Heart left ventricle (tissue), 13 donors: ENCODE results near the gene TRIM29.

Experiments used
- CTCF ChIP-seq, 12 donors: fragments of 200-600 bp; sonication (generic) in 4 of 12; IDR thresholded peaks; one replicate each; pipeline versions ENCODE4 v1.5.0 to v1.8.0; 2018 to 2022; ENCODE audit warnings: antibody characterized with exemption in 12 of 12, mild to moderate bottlenecking in 5 of 12
- POLR2A ChIP-seq, 2 donors: fragments of 450-650 bp; IDR thresholded peaks; one replicate each; pipeline ENCODE4 v1.6.1; 2017; ENCODE audit warnings: antibody characterized with exemption in 2 of 2, mild to moderate bottlenecking in 2 of 2, moderate library complexity in 2 of 2
- donor health status: ischemic (EF 13 %, LVEDD 7.1; RV severe dilation, severe dysfunction).
- donor health status: DM: no; HTN: yes; CAD: no.
- donor health status: DM: no; HTN: no; CAD: no.
- donor health status: ischemic (EF 25% LVEDD 6.9; RV normal size, moderate dysfunction).
- donor health status: ischemic (EF 25% LVEDD 5.7; RV mildly dilated, moderate dysfunction).
- donor health status: ischemic (EF 35%, LVEDD 5.7; RV mildly dilated, moderate dysfunction).
- donor health status: nonischemic (EF 11% LVEDD 7.7; RV severe dilation, severe dysfunction).
- donor health status: DM: yes; HTN: yes; CAD: no.
- donor health status: PGD.
- donor health status: ischemic (EF 29% LVEDD 5.4; RV normal size, mild dysfunction).
- donor health status: nonischemic (EF 23%, LVEDD 6.1; RV moderate dilation, normal function).

- TF ChIP-seq CTCF (IDR thresholded peaks at IDR 0.05) (no peak), POLR2A (IDR thresholded peaks at IDR 0.05) (no peak)
Measured at GRCh38 chr11:120146413-120147093, 8.6 kb upstream of the TRIM29 start.
